ENCODE measurements around the gene POLR2J3.
"Not testable (repeated sequence)": the region's sequence is repeated elsewhere in the genome, so short reads cannot be mapped to it uniquely, and the experiment has no call there.

GRCh38 chr7:102527182-102527581 is 45.2 kb downstream of the POLR2J3 start:
- not testable (repeated sequence) for TF ChIP-seq TARDBP (IDR thresholded peaks at IDR 0.05); BHLHE40 (IDR thresholded peaks at IDR 0.05; ENCODE audit: borderline replicate concordance); FOXM1 (IDR thresholded peaks at IDR 0.05; ENCODE audit: borderline replicate concordance); FOXK2 (IDR thresholded peaks at IDR 0.05); ZNF384 (IDR thresholded peaks at IDR 0.05)

All from HEK293T (cell line).